Panc1 (cell line): ENCODE data around the gene CD300LB.

Source experiments
- CTCF ChIP-seq: fragments of 450-650 bp; IDR thresholded peaks from 2 replicates; pipeline ENCODE4 v1.5.1; 2017; ENCODE audit warnings: mild to moderate bottlenecking
- POLR2AphosphoS5 ChIP-seq: IDR thresholded peaks from 2 replicates; pipeline ENCODE4 v1.6.1; 2012; ENCODE audit warnings: mild to moderate bottlenecking, low read depth, low read length, moderate library complexity
- SIN3A ChIP-seq: IDR thresholded peaks from 2 replicates; pipeline ENCODE4 v1.6.1; 2012; ENCODE audit warnings: low read depth, mild to moderate bottlenecking, low read length, moderate library complexity, borderline replicate concordance; ENCODE audit not compliant: insufficient read depth

DNA sequence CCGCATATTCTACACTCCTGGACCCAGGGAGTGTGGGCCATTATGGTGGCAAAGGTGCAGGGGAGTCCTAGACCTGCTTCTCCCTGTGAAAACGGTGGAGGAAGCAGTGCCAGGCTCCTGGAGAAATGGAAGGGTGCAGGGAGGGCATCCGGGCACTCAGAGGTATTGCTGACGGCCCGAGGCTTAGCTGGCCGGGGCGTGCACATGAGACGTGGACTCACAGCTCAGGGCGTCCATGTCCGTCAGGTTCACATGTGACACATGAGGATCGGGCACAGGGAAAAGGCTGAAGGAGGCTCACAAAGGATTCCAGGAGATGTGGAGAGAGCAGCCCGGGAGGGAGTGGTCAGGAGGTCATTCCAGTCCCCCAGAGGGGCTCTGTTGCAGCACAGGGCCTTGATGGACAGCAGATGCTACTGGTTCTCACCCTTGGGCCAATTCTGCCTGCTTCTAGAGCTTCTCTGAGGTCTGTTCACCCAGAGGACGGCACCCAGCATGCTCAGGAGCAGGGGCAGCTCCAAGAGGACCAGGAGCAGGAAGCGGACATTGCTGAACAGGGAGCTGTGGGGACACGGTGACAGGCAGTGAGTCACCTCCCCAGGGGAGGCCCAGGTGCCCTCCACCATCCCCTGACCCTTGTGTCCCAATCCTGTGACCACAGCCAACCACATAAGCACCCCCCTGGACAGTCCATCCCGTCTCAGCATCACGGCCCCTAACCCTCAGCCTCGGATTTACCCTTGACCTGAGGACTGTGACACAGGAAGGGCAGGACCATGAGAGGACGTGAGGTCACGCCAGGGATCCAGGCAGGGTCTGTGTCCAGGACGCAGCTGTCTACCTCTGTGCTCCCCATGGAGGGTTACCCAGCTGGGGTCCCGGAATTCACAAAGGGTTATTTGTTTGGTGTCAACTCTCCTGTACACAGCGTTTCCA is 10.2 kb upstream of the CD300LB start:
- TF ChIP-seq CTCF (no peak), SIN3A (no peak), POLR2AphosphoS5 (no peak)
